ENCODE results near the gene TMEM170B. TPM values are rescaled to one million over a fixed set of nuclear protein-coding genes. Genes with fewer than 3 reads are reported as not detected.

Gene TMEM170B
- total and polyA plus RNA-seq, 2 of the 8 experiments (the other 6 are each of a cell fraction or from before 2014, with no cell fraction given): 0.80 to 4.3 TPM

- no peak overlapping the region for H2BK5ac ChIP-seq (ENCODE audit: low read depth, low read length)
- no peak overlapping the region for H2BK15ac ChIP-seq (ENCODE audit: low read length)
- peaks cover 0 to 2% (median 0%) of the 10 kb centered on the region in 4 experiments; a peak in 1 of 8 replicates for H3K36me3 ChIP-seq (ENCODE audit: control insufficient read depth in 2 of 4, insufficient read depth in 4 of 4, low read length in 3 of 4)
- H4K20me1 ChIP-seq (replicated peaks in 1 of 2; ENCODE audit: control insufficient read depth in 1 of 2, insufficient read depth in 2 of 2, low read length in 2 of 2): peaks cover 0 to 7% of the 10 kb centered on the region in 2 experiments
- H3K27me3 ChIP-seq (replicated peaks in 1 of 4; ENCODE audit: control insufficient read depth in 3 of 4, extremely low read depth in 1 of 4, insufficient read depth in 3 of 4, low read length in 3 of 4): no peaks in the 10 kb centered on the region
- no peak overlapping the region for H2BK12ac ChIP-seq (ENCODE audit: low read depth, low read length)
- H3K23ac ChIP-seq (ENCODE audit: insufficient read length): no peak overlapping the region
- no peak overlapping the region for H3K14ac ChIP-seq (ENCODE audit: insufficient read length)
- ChIA-PET CTCF (ENCODE audit: partially characterized antibody) (interaction anchor here (1.0 to 7.2 kb wide), 5 partner anchors 319 to 455 kb away, joined by 3 to 82 read pairs (median 4); no protein-coding TSS in a partner anchor), POLR2A (ENCODE audit: partially characterized antibody) (no interaction called here)
- H3K9ac ChIP-seq (replicated peaks in 1 of 4; ENCODE audit: extremely low read depth in 1 of 4, low read depth in 3 of 4, low read length in 3 of 4): no peak overlapping the region
- no peak overlapping the region for H4K5ac ChIP-seq (ENCODE audit: insufficient read length, low read depth, low read length)
- H3K23me2 ChIP-seq (ENCODE audit: low read depth, low read length): peaks cover 9% of the 10 kb centered on the region; the same call in 1 of the 2 replicates
- no peak overlapping the region for H2BK20ac ChIP-seq (ENCODE audit: low read length)
- 91% methylated on average over 11 of the region's 11 CpGs; no CpG with 5 or more reads in 1 of the 2 experiments for WGBS, 2 experiments (ENCODE audit: extremely low coverage in 1 of 2, insufficient coverage in 1 of 2, insufficient read length in 1 of 2, insufficient replicate concordance in 2 of 2, low coverage in 1 of 2, low lambda C conversion rate in 2 of 2, missing lambda C conversion rate in 1 of 2)
- H2BK120ac ChIP-seq (replicated peaks; ENCODE audit: low read depth, low read length): no peak overlapping the region
- H3K18ac ChIP-seq (ENCODE audit: extremely low read depth, low read length): no peak overlapping the region
- TF ChIP-seq CEBPB (IDR thresholded peaks at IDR 0.05; ENCODE audit: low read depth, low read length) (peak; percentile 52; the same call in 1 of the 2 replicates), TBP (IDR thresholded peaks at IDR 0.05; ENCODE audit: low read depth, low read length) (no peak), PHF8 (conservative IDR thresholded peaks at IDR 0.05; ENCODE audit: low read depth, low read length) (no peak)
- H2AK5ac ChIP-seq (ENCODE audit: low read depth, low read length): no peak overlapping the region
- FAIRE-seq: no peak
- peaks cover 0 to 4% (median 2%) of the 10 kb centered on the region in 4 experiments; a peak in 2 of 7 replicates for H3K4me1 ChIP-seq (replicated peaks in 1 of 4; ENCODE audit: control insufficient read depth in 3 of 4, insufficient read depth in 4 of 4, low read length in 3 of 4)
- no peak overlapping the region for H2AFZ ChIP-seq (ENCODE audit: low read length)
- no peak overlapping the region for H4K8ac ChIP-seq (ENCODE audit: extremely low read depth, insufficient read depth, low read length)
- H3K9me3 ChIP-seq (ENCODE audit: insufficient read depth in 2 of 2, low read depth in 1 of 2, low read length in 1 of 2): no peaks in the 10 kb centered on the region
- H3K56ac ChIP-seq (replicated peaks; ENCODE audit: insufficient read length, low read depth, low read length): no peak overlapping the region
- H3K4me3 ChIP-seq (ENCODE audit: extremely low read depth in 1 of 4, insufficient read depth in 2 of 4, low read depth in 3 of 4, low read length in 4 of 4): no peak overlapping the region
- no peak for DNase-seq (ENCODE audit: low read depth in 1 of 2, low spot score in 2 of 2)
- no peak overlapping the region for H3K4ac ChIP-seq (replicated peaks; ENCODE audit: insufficient read length, low read depth, low read length)
- no peak overlapping the region for H4K91ac ChIP-seq (replicated peaks; ENCODE audit: insufficient read length, low read length)
- H3K4me2 ChIP-seq (ENCODE audit: insufficient read depth in 1 of 2, low read depth in 2 of 2, low read length in 2 of 2): no peak overlapping the region
- H3K27ac ChIP-seq (ENCODE audit: low read depth, low read length): no peak overlapping the region
- H3K79me2 ChIP-seq (ENCODE audit: control insufficient read depth in 1 of 2, insufficient read depth in 2 of 2, low read length in 2 of 2): no peaks in the 10 kb centered on the region; a peak in 1 of 4 replicates
- no peaks in the 10 kb centered on the region for H3K79me1 ChIP-seq (ENCODE audit: low read depth, low read length)
Measured at GRCh38 chr6:11492464-11493290, 44.9 kb upstream of the TMEM170B start.
